ENCODE data around the gene MARCHF4. TPM values are rescaled to one million over a fixed set of nuclear protein-coding genes. Genes with fewer than 3 reads are reported as not detected.

MARCHF4 gene
- total and polyA plus RNA-seq, 2 of the 8 experiments (the other 6 are each of a cell fraction or from before 2014, with no cell fraction given), result 1.9 to 2.9 TPM

DNA sequence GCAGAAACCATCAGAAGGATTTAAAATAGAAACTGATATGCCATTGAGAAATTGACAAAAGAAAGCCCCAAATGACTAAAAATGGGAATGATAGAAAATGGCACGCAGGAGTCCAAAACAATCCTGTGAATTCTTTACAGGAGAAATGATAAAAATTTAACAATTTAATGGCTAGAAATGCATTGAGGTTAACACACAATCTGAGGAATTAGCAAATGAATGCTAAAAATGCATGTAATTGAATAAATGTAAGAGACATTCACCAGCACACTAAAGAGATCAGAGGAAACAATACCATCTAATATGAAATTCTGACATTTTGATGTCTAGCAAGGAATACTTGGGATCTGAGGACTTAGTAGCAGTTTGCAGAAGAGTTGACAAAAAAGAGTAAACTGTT lies 37.0 kb downstream of the MARCHF4 start (continued):
- no peak for TF ChIP-seq MAX (IDR thresholded peaks at IDR 0.05)

Data from H1 (cell line).